Fibroblast of skin of back (primary cell): Measurements from ENCODE around the gene APOL4.
"Not testable (repeated sequence)": the region's sequence is repeated elsewhere in the genome, so short reads cannot be mapped to it uniquely, and the experiment has no call there.

Experiments
- DNase-seq: peaks from one replicate; pipeline ENCODE4 v3.0.0-alpha.2; 2013

Gene APOL4

DNA sequence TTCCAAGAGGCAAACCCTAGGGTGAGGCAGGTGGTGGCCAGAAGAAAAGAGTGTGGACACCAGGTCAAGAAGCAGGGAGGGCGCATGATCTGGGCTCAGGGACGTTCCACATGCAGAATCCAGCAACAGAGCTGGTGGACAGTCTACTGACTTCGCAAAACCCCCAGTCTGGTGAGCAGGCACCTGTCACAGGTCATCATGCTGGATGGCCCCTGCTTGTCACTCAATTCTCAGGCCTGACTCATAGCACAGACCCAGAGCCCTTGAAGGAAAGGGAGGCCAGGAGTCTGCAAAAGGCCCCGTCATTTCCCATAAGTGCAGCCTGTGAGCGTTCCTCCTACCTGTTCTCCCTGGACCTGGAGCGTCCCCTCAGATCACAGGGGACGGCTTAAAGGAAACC is 18.2 kb downstream of the APOL4 start:
- DNase-seq: no peak

DNA sequence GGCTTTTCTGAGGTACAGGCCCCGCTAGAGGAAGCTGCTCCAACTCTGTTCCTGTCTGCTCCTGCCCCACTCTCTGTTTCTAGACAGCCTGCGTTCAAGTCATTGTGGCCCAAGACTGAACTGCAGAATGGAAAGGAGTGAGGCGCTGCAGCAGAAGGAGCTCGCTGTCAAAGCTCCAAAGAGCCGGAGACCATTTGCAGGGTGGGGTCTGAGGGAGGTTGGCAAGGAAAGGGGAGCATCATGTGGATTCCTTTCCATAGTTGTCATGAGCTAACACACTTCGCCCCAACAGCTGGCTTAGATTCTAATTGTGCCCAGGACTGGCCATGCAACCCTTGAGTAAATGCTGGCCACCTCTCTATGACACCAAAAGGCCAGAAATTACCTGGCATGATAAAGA is 18.8 kb downstream of the APOL4 start:
- DNase-seq: no peak

DNA sequence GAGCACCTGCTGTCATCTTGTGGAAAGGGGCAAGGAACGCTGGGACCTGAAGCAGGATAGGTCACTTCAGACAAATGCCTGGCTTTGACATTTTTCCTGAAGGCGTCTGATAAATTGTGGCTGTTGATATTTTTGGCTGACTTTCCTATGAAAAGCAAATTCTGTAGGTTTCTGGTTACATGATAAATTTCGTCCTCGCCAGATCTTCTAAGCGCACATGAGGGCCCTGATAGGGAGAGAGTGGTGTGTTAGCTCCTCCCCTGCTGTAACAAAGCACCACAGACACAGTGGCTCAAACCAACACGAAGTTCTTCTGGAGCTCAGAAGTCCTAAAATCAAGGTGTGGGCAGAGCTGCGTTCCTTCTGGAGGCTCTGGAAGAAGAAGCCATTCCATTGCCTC is 19.6 kb downstream of the APOL4 start:
- no peak for DNase-seq

DNA sequence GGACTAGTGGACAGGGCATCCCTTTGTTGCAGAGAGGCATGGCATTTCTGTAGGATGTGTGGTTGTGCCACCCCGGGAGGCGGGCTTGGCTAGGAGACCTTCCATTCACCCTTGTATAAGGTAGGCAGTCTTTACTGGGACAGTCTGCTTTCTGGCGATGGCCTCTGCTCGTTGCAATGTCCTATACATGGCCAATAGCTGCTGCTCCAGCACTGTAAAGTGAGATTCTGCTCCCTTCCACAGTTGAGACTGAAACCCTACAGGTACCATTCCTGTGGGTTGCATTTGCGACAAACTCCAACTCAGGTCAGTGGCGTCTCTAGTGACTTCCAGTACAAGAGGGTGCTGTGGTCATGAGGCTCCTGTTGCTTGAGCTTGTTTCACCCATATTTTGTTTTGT is 20.7 kb downstream of the APOL4 start:
- no peak for DNase-seq

DNA sequence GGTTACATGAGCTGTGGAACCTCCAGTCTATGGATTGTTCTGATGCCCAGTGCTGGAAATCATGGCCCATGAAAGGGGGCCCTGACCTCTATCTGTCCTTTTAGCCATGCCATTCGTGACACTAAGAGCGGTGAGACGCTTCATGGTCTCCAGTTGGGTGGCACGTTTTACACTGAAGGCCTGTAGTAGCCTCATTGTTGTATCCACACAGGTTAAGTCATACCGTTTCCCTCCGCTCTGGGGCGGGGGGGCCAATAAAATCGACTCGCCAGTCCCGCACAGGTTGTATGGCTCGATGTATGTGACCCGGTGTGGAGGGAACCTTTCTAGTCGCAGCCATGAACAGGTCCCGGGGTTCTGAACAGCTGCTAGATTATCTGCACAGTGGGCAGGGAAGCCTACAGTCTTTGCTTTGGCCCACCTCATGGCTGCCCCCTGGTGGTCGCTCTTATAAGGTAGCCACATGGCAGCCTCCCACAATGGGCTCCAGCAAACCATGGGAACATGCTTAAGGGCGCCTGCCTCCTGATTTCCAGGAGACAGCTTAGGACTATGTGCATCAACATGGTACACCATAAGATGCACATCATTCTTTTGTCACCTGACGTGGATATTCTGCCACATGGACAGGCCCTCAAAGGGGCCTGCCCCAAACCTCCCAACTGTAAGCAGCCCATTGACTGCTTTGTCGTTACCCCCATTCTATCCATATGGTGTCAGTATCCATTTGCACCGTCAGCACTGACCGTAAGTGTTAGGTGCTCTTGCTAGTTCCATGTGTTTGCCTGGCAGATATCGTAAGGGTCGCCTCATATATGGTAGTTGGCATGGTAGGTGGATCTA is 21.4 kb downstream of the APOL4 start:
- peak; percentile 51 for DNase-seq

DNA sequence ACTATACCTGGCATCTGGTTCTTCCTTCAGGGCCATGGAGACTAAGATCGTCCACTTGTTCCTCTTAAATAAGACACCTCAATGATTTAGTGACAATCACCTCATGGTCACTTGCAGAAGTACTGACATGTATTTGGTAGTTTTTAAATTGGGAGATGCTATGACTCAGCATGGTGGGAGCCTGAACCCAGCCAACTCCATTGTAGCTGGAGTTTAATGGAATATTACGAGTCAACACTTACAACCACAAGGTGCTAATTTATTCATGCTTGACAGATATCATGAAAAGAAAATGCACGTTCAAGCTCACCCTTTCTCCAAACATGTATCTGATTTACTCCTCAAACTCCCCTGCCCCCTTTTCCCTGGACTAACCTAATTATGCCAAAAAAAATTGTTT is 24.4 kb downstream of the APOL4 start:
- DNase-seq: no peak

DNA sequence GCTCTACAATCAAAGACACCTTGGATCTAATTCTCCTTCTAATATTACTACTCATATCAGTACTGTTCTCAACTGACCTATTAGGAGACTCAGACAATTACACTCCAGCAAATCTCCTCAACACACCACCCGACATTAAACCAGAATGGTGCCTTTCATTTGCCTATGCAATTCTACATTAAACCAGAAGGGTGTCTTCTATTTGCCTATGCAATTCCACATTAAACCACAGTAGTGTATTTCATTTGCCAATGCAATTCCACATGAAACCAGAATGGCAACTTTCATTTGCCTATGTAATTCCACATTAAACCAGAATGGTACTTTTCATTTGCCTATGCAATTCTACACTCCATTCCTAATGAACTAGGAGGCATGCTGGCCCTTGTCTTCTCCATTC is 25.7 kb downstream of the APOL4 start:
- no peak for DNase-seq

DNA sequence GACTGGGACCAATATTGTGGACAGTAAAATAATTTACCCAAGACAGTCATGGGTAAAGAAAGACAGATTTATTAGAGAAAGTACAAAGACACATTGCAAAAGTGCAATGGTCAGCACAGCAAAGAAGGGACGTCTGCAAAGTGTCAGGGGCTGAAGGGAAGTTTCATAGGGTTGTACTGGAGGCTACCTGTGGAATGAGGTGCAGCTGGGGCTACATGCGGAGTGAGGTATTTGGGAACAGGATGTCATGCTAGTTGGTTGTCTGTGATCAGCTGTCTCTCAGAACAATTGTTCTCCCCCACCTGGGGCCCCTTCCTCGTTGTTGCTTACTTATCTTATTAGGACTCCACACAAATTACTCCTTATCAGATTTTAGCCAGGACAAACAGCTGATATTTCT is 29.7 kb downstream of the APOL4 start:
- DNase-seq: no peak

DNA sequence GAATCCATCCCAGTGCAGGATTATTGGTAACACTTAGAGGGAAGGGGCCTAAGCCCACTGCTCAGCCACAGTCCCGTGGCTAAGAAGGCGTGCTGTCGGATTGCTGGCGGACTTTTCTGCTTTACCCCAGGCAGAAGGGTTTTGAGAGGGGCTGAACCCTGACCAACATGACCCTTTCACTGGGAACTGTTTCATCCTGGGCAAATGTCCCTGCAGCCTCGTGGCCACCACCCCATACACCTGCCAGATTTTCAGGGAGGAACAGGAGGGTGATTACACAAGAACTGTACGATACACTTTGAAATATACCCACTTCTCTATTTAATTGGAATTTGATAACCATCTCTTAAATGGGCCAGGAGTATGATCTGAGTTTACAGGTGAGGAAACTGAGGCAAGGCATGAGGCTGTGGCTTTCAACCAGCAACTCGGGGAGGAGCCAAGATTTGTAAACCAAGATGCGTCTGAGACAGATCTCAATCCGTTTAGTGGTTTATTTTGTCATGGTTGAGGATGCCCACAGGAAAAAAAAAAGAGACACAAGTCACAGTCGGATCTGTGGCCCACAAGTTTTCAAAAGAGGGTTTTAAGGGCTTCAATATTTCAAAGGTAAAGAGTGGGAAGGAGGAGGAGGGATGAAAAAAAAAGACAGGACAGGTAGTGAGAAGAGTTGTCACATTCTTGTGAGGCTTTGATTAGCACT is 34.9 kb downstream of the APOL4 start:
- no peak for DNase-seq

DNA sequence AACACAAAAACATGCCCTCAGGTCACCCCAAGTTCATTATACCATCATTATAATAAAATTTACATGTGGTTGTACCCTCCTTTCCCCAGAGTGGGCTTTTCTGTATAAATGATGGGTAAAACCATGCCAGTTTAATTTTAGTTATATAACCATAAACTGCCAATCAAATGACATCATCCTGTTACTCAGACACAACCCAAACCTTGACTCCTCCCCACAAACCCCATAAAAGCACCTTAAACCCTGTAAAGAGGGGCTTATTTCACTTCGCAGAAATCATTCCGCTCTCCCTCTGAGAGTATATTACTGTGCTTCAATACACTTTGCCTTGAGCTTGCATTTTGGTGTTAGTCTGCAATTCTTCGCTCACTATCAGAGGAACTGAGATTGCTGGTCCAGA is 35.5 kb downstream of the APOL4 start:
- DNase-seq: no peak

DNA sequence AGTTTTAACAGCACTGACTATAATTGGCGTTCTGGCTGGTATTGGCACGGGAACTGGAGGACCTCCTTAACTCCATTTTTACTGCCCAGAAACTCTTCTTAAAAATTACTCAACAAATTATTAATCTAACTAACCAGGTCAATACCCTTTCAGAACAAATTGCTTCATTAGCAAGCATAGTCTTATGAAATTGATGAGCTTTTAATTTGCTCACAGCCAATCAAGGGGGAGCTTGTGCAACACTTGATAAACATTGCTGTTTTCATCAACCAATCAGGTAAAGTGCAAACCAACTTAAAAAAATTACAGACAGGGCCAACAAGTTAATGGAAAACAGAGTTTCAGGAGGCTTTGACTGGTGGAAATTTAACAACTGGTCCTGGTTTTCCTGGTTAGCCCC is 36.5 kb downstream of the APOL4 start:
- DNase-seq: no peak

DNA sequence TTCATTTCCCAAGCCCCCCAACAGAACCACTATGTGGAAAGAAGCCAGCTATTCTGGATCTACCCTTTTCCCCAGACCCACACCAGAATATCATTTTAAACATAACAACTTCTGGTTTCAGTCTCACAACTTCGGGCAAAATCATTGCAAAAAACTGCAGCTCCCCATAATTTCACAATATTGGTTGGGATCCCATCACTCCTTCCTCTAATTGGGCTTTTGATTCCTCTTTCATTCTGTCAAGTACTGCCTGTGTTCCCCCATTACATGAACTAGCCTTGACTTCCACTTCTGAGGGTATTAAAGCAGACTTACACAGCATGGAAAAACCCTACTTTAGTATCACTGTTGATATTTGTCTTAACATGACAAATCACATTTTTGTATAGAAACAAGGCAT is 37.0 kb downstream of the APOL4 start:
- no peak for DNase-seq

DNA sequence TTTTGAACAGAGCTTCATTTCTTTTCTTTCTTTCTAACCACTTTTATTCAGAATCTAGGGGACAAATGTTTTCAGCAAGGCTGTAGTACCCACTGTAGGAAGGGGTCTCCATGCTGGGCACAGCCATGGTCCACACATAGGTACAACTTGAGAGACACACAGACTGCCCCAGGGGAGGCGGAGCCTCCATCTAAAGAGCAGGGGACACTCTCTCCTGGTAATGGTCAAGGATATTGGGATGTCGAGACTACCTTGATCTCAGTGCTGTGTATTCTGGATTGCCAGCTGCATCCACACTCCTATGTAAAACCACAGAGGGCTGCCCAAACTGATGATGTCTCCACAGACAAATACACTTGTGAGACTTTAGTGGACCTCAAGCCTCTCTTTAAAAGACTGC is 38.1 kb downstream of the APOL4 start:
- no peak for DNase-seq

DNA sequence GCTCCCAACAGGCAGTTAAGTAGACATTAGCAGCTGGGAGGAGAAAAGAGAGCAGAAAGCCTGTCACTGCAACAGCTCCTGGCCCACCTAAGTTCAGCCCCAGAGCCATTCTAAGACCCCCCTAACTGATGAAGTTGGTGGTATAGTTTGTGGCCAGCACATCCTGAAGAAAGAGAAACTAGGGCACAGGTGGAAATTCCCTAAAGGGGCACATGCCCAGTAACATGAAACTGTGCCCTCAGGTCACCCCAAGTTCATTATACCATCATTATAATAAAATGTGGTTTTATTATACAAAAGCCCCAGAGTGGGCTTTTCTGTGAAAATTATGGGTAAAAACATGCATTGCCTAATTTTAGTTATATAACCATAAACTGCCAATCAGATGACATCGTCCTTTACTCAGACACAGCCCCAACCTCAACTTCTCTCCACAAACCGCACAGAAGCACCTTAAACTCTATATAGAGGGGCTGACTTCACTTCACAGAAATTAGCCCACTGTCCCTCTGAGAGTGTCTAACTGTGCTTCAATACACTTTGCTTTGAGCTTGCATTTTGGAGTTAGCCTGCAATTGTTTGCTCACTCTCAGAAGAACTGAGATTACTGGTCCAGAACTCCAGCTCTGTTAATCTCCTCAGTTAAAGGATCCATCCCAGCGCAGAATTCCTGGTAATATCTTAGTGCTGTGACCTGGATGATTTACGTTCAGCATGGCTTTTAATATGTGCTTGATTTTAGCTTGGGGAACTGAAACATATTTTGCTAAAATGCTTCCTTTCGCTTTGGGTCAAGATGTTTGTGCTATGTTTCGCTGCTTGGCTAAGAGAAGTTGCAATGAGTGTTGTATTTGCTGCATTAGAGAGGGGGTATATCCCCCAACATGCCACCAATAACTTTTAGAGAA is 39.2 kb downstream of the APOL4 start:
- DNase-seq: no peak

DNA sequence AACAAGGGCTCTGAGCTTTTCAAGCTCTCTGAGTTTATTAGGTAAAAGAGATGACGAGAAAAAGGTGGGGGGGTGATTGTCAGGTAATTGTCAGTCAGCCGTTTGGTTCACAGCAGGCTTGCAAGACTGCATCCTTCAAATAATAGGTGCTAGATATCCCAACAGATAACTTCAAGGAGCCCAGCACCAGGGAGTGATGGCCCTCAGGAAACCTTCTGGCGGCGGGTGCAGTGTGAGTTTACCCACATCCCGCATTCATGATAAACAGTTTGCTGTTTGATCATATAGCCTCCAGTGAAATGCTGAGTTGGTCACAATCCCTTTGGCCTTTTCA is 39.8 kb downstream of the APOL4 start:
- DNase-seq: not testable (repeated sequence)

DNA sequence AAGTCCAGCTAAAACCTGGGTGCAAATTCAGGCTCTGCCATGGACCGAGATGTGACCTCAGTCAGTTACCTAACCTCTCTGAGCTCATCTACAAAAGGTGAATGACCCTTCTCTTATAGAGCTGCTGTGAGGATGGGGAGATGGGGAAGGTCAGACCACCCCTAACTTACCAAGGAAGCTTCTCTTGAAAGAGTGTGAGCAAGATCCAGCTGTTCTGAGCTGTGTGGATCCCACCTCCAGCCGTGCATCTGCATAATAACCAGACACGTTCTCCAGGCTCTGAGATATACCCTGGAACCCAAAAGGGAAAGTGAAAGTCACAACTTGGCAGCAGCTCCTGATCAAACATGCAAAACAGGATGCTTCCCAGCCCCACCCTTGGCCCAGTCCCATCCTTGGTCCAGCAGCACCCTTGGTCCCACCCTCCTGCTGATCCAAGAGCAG is 41.1 kb downstream of the APOL4 start, which contains the start of gene APOL3:
Gene APOL3, minus strand, starts transcription at position 257 of the 444 bp plus-strand sequence. CDS start 11,700 bp downstream, outside the sequence.
- DNase-seq: peak; percentile 52

DNA sequence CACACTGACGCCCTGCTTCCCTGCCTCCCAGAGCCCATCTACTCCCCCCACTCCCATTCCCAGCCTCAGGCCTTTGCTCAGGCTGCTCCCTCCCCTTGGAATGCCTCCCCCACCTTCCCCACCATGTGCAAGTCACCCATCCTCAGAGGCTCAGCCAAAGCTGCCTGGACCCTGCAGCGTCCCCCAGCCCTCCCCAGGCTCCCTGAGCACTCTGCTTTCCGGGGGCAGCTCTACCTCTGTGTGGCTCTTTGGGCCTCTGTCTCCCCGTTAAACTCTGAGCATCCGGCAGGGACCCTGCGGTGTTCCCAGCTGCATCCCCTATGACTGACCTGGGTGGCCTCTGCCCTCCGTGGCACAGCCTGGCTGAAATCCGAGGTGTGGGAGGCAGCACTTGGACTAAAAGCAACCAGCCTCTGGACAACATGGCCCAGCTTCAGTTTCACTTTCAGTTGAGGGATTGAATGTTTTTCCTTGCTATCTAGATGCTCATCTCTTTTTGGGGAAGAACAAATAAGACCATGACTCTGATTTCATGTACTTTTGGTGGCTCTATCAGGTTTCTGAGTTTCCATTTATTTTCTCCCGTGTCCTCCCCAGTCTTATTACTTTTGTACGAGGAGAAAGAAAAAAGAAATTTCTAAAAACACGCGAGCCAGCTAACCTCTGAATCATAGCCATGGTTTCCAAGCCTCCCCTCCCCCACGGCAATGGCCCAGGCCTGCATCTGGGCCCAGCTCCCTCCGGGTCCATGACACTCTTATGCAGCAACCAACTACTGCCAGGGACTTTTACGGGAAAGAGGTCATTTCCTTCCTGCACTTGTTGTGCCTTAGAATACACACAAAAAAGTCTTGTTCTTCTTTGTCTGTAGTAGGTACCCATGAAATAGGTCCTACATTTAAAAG is 44.8 kb downstream of the APOL4 start:
- DNase-seq: peak; percentile 69

DNA sequence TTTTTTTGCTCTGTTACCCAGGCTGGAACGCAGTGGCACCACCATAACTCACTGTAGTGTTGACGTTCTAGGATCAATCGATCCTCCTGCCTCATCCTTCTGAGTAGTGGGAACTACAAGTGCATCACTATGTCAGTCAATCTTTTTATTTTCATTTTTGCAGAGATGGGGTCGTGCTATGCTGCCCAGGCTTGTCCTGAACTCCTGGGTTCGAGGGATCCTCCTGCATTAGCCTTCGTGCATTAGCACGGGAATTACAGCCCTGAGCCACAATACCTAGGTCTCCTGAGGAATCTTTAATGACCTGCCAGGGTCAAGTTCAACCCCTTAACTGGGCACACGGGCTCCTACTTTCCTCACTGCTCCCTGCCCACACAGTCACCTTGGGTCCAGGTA is 45.5 kb downstream of the APOL4 start:
- no peak for DNase-seq

DNA sequence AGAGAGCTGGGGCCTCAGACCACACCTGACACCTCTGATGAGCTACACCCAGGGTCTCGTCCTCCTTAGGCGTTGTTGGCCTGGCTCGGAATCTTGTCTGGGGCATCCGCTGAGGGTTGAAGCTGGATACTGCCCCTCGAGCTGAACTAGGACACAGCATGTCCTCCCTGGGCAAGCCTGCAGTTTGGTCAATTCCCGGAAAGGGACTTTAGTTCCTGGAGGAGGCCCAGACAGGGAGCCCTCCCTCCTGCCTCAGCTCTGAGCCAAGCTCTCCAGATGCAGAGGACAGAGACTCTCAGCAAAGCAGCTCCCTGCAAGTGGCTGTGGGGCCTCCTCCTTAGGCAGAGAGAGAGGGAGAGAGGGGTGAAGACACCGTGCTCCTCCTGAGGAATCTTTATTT is 45.9 kb downstream of the APOL4 start:
- no peak for DNase-seq

DNA sequence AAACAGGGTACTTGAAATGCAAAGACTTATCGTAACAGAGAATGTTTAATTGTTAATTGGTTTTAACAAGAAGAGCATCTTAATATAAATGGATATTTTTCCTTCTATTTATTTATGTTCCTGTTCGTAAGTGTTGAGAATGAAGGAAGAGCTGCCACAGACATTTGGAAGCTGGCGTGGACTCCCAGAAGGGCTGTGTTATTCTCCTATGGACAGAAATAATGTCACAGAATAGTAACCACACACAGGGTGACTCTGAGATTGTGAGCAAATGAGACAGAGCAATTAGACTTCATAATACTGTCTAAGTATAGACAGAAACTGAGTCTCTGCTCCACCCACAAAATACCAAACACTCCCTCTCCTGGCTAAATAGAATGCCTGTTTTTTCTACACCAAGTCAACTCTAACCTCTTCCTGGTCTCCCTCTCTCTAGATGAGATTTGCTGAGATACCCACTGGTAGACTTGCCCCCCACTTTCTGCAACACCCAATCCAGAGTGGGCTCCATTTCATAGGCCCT is 47.1 kb downstream of the APOL4 start:
- no peak for DNase-seq

DNA sequence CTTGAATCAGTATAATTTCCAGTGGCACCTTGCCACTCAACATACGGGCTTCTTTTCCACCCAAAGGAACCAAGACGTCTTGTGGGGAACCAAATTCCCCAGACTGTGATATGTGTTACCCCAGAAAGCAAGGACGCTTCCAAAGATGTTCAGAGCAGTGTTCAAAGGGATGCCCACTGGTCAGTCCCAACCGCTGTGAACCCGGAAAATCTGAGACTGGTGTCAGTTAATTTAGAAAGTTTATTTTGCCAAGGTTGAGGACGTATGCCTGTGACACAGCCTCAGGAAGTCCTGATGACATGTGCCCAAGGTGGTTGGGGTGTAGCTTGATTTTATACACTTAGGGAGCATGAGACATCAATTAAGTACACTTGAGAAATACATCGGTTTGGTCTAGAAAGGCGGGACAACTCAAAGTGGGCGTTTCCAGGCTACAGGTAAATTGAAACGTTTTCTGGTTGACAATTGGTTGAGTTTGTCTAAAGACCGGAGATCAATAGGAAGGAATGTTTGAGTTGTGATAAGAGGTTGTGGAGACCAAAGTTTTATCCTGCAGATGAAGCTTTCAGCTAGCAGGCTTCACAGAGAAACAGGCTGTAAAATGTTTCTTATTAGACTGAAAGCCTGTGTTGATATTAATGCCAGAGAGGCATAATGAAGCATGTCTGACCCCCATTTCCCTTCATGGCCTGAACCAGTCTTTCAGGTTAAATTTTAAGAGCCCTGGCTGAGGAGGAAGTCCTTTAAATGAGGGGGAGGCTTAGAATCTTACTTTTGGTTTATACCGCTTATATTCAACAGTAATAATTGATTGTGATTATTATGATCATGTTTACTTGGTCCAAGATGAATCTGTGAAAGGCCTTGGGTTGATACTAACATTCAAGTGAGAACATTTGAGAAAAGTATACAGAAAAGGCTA is 47.8 kb downstream of the APOL4 start:
- no peak for DNase-seq
